ENCODE results near the gene PSMG4.

PSMG4 gene

DNA sequence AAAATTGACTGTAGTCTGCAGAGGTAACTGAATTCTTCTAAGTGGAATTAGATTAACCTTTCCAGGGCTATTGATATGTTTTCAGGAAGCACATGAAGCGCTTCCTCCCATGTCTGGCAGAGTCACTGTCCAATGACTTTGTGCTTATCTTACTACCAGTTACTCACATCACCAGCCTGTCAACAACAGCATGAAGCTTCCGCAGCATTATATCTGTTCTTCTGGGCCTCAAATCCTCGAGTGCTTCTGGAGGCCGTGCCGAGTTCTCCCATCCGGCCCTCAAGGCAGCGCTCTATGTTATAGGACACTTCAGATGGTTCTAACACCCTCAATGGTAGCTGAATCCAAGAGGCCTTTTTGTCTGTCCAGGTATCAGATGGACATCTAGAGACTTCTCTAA lies 33.2 kb downstream of the PSMG4 start:
- DNase-seq: no peak

DNA sequence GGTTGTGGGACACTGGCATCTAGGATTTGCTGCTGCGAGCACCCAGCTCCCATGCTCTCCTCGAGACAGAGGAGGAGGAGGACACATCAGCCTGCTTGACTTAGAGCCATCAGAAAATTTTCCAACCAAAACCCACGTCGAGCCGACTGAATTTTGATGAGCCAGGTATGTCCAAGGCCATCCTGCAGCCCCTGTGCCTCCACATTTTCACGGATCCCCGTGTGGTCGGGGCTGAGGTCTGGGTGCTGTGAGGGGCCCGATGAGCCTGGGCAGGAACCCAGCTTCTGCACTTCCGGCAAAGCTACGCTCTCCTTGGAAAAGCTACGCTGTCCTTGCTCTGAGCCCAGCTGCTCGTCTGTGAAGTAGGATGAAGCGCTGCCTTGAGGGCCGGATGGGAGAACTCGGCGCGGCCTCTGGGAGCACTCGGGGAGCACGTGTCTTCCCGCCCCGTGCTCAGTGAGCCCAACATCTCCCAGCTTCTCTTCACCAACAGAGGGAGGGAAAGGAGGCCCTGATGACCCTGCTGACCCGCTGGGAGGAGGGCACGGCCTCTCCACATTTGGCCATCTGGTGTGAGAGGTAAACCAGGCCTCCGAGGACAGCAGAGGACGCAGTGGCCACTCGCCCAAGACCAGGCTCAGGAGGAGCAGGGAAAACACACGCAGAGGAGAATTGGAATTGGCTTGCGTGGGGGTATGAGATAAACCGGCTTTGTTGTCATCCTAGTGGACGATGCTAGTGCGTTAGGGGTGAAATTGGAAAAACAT lies 33.9 kb downstream of the PSMG4 start:
- no peak for DNase-seq

GRCh38 chr6:3293271-3294155 lies 34.8 kb downstream of the PSMG4 start:
- DNase-seq: no peak

DNA sequence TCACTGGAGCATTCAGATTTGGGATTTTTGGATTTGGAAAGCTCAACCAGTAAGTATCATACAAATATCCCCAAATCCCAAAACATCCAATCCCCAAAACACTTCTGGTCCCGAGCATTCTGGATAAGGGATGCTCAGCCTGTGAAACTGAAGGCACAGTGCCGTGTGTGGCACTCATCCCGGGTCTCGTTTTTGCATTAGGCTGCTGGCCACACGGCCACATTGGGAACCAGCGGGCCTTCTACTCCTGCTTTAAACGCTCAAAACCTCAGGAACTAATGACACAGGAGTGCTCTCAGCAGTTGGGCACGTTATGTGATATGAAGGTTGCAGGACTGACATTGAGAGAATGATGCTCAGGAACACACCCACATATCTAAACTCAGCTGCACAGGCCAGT lies 35.6 kb downstream of the PSMG4 start:
- no peak for DNase-seq

GRCh38 chr6:3294921-3295871 lies 36.4 kb downstream of the PSMG4 start:
- DNase-seq: peak in 1 of 2 donors; percentile 41

DNA sequence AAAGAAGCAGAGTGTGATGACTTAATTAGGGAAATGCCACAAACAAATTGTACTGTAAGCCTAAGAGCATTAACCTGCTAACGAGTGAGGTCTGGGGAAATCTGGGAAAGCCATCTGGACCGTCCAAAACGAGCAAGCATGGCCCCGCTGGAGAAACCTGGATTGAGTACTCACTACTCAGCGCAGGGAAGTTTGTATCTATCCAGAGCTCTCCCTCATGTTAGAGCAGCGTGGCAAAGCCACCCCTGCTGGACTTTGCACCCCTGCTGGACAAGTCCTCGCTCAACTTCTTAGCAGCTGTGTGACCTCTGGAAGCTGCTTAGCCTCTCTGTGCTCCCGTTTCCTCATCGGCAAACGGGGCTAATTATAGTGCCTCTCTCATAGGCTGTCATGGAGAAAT lies 37.3 kb downstream of the PSMG4 start:
- DNase-seq: no peak

DNA sequence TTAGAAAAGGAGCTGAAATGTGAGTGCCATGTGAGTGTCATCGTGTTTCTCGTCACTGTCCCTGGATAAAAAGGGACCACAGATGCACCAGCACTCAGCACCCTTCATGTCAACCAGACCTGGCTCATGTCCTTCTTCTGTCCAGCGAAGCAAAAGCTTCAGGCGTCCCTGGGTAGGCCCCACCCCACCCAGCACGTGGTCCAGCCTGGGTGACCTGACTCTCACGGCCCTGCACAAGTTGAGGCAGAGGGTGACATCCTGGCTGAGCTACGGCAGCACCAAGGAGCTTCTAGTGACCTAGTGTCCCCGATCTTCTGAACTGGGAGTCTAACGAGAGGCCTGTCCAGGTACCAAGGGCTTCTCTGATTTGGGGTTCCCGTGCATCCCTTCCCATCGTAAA lies 37.8 kb downstream of the PSMG4 start:
- no peak for DNase-seq

DNA sequence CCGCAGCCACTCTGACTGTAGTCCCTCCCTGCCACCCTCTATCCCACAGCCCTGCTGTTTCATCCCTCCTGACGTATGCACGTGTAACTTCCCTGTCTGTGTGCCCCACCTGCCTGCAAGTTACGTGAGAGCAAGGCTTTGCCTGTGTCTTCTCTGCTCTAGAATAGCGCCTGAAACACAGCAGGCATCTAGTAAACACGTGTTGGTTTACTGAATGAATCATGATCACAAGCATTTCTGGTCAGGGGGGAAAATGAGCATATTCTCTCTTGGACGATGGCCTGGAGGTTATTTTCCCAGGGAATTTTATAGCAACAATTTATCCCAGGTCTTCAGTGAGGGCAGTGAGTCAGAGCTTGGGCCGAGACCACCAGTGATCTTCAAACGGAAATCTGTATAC lies 38.3 kb downstream of the PSMG4 start:
- no peak for DNase-seq

DNA sequence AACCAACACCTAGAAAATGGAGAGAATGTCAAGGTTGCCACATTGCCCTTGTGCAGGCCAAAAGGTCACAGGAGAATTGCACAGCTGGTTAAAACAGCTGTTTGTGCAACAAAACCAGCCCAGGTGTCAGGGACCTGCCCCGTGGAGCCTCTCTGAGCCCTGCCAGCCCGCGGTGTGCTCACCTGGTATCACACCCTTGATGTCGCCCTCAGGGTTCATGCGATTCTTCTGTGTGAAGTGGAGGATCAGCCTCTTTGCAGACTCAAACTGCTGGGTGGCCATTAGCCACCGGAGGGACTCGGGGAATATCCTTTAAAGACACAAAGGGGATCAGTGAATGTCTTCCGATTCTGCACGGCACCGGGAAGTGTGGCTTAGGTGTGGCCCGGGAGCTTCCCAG lies 39.2 kb downstream of the PSMG4 start:
- DNase-seq: no peak

DNA sequence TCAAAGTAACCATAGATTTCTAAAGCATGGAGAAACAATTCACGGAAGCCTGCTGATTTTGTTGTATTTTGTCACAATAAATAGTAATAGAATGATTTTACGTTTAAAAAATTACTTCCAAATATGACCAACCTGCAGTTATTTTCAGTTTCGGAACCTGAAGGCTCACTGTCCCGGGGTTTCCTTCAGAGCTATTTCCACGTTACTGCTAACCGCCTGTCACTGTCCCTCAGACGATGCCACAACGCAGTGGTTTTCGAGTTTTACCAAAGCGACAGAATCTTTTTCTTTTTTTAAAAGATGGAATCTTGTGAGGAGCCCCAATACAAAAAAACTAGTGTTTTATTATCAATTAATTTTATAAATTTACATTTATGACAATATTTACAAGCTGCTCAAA lies 40.5 kb downstream of the PSMG4 start:
- DNase-seq: no peak

DNA sequence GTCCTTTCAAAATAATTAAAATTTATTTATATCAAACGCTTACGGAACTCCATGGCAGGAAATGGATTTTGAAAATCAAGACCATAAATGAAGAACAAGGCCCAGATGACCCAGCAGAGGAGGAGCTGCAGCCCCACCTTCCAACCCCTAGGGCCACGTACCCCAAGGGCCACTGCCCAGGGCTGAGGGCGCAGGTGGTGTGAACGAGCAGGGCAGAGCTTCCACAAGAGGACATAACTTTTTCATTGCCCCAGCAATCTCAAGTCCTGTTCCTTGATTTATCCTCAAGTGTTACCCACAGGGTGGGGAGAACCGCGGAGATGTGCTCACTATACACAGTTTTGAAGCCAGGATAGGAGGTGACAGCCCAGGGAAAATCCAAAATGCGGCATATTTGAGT lies 42.8 kb downstream of the PSMG4 start:
- DNase-seq: no peak

DNA sequence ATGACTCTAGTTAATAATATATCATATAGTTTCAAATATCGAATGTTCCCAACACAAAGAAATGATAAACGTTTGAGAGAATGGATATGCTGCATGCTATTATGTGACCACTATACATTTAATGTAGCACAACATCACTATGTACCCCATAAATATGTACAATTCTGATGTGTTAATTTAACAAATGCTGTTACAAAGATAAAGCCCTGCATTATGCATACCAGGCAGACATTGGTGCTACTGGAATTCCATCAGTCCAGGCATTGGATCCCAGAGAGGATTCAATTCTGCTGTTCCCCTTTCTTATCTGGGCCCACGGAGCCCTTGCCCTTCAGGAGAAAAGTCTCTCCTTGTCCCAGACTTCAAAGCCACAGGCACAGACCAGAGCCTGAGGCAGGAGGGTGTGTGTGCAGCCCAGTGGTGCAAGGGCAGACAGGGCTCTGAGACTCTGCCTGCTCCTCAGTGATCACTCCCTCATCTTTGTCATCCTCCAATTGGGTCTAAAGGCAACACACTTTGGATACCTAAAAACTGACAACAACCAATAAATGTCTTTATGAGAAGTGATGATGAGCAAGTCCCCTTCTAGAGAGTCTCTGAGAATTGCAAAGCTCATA lies 45.2 kb downstream of the PSMG4 start:
- no peak for DNase-seq

GRCh38 chr6:3304500-3305215 lies 45.9 kb downstream of the PSMG4 start:
- no peak for DNase-seq

DNA sequence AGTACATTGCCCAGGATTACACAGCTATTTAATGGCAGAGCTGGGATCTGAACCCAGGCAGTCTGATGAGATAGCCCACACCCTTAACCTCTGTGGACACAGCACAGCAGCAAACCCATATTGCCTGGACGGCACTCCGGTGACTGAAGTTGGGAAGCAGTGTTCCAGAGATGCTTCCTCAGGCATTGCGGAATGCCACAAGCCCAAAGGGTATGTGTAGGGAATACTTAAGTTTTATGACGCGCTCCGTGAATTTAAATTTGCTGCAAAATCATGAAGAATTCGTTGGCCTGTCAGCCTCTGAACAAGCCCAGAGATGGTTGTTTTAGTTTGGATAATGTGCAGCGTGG lies 46.4 kb downstream of the PSMG4 start:
- DNase-seq: no peak

GRCh38 chr6:3305831-3306230 lies 47.1 kb downstream of the PSMG4 start:
- no peak for DNase-seq

GRCh38 chr6:3306848-3307247 lies 48.1 kb downstream of the PSMG4 start:
- no peak for DNase-seq

DNA sequence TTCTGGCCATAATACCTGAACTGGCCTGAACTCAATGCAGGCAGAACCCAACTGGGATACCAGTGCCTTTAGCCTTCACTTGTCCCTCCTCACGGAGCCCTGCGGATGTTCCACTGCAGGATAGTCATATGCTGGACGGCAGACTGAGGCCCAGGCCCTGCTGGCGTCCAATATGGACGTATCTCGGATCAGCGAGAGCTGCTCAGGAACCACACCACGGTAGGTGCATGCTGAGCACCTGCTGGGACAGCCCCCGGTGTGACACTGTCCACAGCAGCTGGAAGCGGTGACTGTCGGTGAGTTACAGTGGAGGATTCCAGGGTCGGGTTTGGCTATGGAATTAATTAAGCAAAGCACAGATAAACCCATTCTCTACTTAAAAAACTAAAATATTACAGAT lies 48.7 kb downstream of the PSMG4 start:
- DNase-seq: no peak

DNA sequence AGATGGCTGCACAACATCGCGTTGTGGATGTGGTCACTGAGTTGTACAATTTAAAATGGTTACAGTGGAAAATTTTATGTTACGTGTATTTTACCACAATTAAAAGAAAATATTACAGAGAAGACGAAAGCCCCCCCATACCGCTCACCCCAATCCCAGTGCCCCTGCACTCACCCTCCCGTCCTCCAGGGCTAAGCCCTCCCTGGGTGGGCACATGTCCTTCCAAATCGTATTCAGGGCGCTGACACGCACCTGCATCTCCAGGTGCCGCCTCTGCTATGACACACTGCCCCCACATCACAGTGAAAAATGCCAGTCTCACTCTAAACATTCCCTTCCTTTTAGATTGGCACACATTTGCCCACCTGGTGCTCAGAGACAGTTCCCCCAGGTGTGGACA lies 49.4 kb downstream of the PSMG4 start:
- DNase-seq: no peak

GRCh38 chr6:3309391-3310050 lies 50.8 kb downstream of the PSMG4 start:
- no peak for DNase-seq

GRCh38 chr6:3310051-3310448 lies 51.3 kb downstream of the PSMG4 start:
- no peak for DNase-seq

- no peak for DNase-seq
Measured at GRCh38 chr6:3310703-3311102, 52.0 kb downstream of the PSMG4 start.
